WERI-Rb-1 (cell line): Measurements from ENCODE around the gene OR2A2.

Experiments
- DNase-seq: peaks from one replicate; pipeline ENCODE4 v3.0.0-alpha.2; 2020
- H3K27ac ChIP-seq: fragments of 250-450 bp; sonication (Bioruptor Pico); 2 replicates; pipeline ENCODE4 v1.5.1; 2020; ENCODE audit warnings: mild to moderate bottlenecking, moderate library complexity
- H3K27me3 ChIP-seq: fragments of 250-450 bp; sonication (Bioruptor Pico); 2 replicates; pipeline ENCODE4 v1.5.1; 2021; ENCODE audit warnings: mild to moderate bottlenecking, low read depth, moderate library complexity; ENCODE audit not compliant: insufficient read depth, severe bottlenecking
- H3K36me3 ChIP-seq: fragments of 250-450 bp; sonication (Bioruptor Pico); 2 replicates; pipeline ENCODE4 v1.5.1; 2020; ENCODE audit warnings: mild to moderate bottlenecking, moderate library complexity
- H3K4me3 ChIP-seq: 2 replicates; pipeline ENCODE4 v1.5.1; 2011; ENCODE audit warnings: low read depth, mild to moderate bottlenecking, control low read depth, low read length
- H3K9me3 ChIP-seq: fragments of 250-450 bp; sonication (Bioruptor Pico); 2 replicates; pipeline ENCODE4 v1.5.1; 2021; ENCODE audit warnings: mild to moderate bottlenecking, moderate library complexity; ENCODE audit not compliant: severe bottlenecking
- CTCF ChIP-seq: IDR thresholded peaks from 2 replicates; pipeline ENCODE4 v1.5.1; 2011; ENCODE audit warnings: low read depth, mild to moderate bottlenecking, control low read depth, inconsistent platforms, low read length

The OR2A2 gene

GRCh38 chr7:144086730-144087129 lies 22.7 kb upstream of the OR2A2 start:
- H3K27me3 ChIP-seq, result no peaks in the 10 kb centered on the region
- H3K9me3 ChIP-seq, result peaks cover 4% of the 10 kb centered on the region
- H3K36me3 ChIP-seq, result no peaks in the 10 kb centered on the region
- H3K27ac ChIP-seq, result no peak overlapping the region
- DNase-seq, result no peak
- TF ChIP-seq CTCF, result no peak
- no peak overlapping the region for H3K4me3 ChIP-seq

- Histone ChIP-seq H3K27me3 (no peaks in the 10 kb centered on the region), H3K36me3 (no peaks in the 10 kb centered on the region), H3K4me3 (no peak overlapping the region), H3K27ac (no peak overlapping the region), H3K9me3 (peaks cover 4% of the 10 kb centered on the region)
- no peak for TF ChIP-seq CTCF
- DNase-seq, result no peak
Measured at GRCh38 chr7:144087230-144087629, 22.2 kb upstream of the OR2A2 start.

- no peaks in the 10 kb centered on the region for H3K36me3 ChIP-seq
- TF ChIP-seq CTCF, result no peak
- peaks cover 4% of the 10 kb centered on the region for H3K9me3 ChIP-seq
- no peak for DNase-seq
- H3K4me3 ChIP-seq, result no peak overlapping the region
- no peak overlapping the region for H3K27ac ChIP-seq
- no peaks in the 10 kb centered on the region for H3K27me3 ChIP-seq
Measured at GRCh38 chr7:144090667-144091066, 18.7 kb upstream of the OR2A2 start.

- Histone ChIP-seq H3K27me3 (no peaks in the 10 kb centered on the region), H3K36me3 (no peaks in the 10 kb centered on the region), H3K27ac (no peak overlapping the region), H3K9me3 (no peaks in the 10 kb centered on the region), H3K4me3 (no peak overlapping the region)
- no peak for DNase-seq
- no peak for TF ChIP-seq CTCF
Measured at GRCh38 chr7:144098776-144099175, 10.6 kb upstream of the OR2A2 start.

- no peaks in the 10 kb centered on the region for H3K9me3 ChIP-seq
- H3K36me3 ChIP-seq, result no peaks in the 10 kb centered on the region
- TF ChIP-seq CTCF, result no peak
- no peak for DNase-seq
- H3K27me3 ChIP-seq, result no peaks in the 10 kb centered on the region
- H3K4me3 ChIP-seq, result no peak overlapping the region
- H3K27ac ChIP-seq, result no peak overlapping the region
Measured at GRCh38 chr7:144100607-144101006, 8.8 kb upstream of the OR2A2 start.

- Histone ChIP-seq H3K9me3 (no peaks in the 10 kb centered on the region), H3K36me3 (no peaks in the 10 kb centered on the region), H3K4me3 (no peak overlapping the region), H3K27ac (no peak overlapping the region), H3K27me3 (no peaks in the 10 kb centered on the region)
- DNase-seq, result no peak
- no peak for TF ChIP-seq CTCF
Measured at GRCh38 chr7:144102041-144102440, 7.3 kb upstream of the OR2A2 start.
